Right atrium auricular region (tissue), 2 donors: Measurements from ENCODE around the gene LDHB. TPM values are rescaled to one million over a fixed set of nuclear protein-coding genes. Genes with fewer than 3 reads are reported as not detected.

ENCODE experiments used
- DNase-seq: peaks from one replicate; pipeline ENCODE4 v3.0.0-alpha.2; 2019; ENCODE audit warnings: low spot score
- H3K27ac ChIP-seq, 2 donors: fragments of 200-600 bp; sonication (generic); 1 replicate in 1 of 2; 2 replicates in 1 of 2; pipeline ENCODE4 v1.5.1; 2016 to 2019
- H3K27me3 ChIP-seq, 2 donors: fragments of 200-600 bp; sonication (generic); one replicate each; pipeline versions ENCODE4 v1.5.1 to v1.6.0; 2017 to 2019
- H3K36me3 ChIP-seq: fragments of 200-600 bp; sonication (generic); one replicate; pipeline ENCODE4 v1.5.1; 2016
- H3K4me1 ChIP-seq, 2 donors: fragments of 200-600 bp; sonication (generic); one replicate each; pipeline versions ENCODE4 v1.5.1 to v1.6.0; 2017 to 2019
- H3K4me3 ChIP-seq, 2 donors: fragments of 200-600 bp; sonication (generic); 1 replicate in 1 of 2; 2 replicates in 1 of 2; pipeline ENCODE4 v1.5.1; 2017 to 2019; ENCODE audit warnings: mild to moderate bottlenecking in 1 of 2, moderate library complexity in 1 of 2
- H3K9me3 ChIP-seq, 2 donors: fragments of 200-600 bp; sonication (generic); one replicate each; pipeline ENCODE4 v1.5.1; 2019
- CTCF ChIP-seq, 2 donors: fragments of 200-600 bp; sonication (generic); IDR thresholded peaks; one replicate each; pipeline ENCODE4 v1.5.1; 2019; ENCODE audit warnings: antibody characterized with exemption in 2 of 2
- total RNA-seq, 2 donors: library from RNA; depleted of rRNA; stranded (reverse); fragments of >200 nt; gene quantifications; one replicate each; pipeline ENCODE4 v1.1.0, GENCODE V29; 2016

LDHB gene
- total RNA-seq, 2 donors from 2014 or later: 727 to 1,254 TPM

DNA sequence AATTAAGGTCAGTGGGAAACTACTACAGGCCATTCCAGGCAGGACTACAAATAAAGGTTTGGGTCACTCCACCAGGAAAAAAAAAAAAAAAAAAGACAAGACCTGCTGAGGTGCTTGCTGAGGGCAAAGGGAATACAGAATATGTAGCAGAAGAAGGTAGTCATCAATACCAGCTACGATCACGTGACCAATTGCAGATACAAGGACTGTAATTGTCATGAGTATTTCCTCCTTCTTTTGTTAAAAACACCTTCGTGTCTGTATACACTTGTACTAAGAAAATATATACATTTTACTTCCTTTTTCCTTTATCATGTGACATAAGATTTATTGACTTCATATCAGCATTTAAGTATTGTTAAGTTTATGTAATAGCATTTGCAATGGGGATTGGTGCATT is 72.2 kb downstream of the LDHB start:
- no peaks in the 10 kb centered on the region for H3K4me1 ChIP-seq
- no peak overlapping the region for H3K27ac ChIP-seq
- DNase-seq: no peak
- no peaks in the 10 kb centered on the region for H3K9me3 ChIP-seq
- no peak for TF ChIP-seq CTCF (IDR thresholded peaks at IDR 0.05)
- no peaks in the 10 kb centered on the region for H3K36me3 ChIP-seq
- no peak overlapping the region for H3K4me3 ChIP-seq
- H3K27me3 ChIP-seq: no peaks in the 10 kb centered on the region

Other genes with a start within 250 kb of the LDHB start
- gene PYROXD1, start 220.2 kb downstream of the LDHB start, total RNA-seq: 10 to 100 TPM in 1 of 2 donors, 1 to 10 TPM in 1; 8.8 to 18.2 TPM
- gene RECQL, start 156.2 kb downstream of the LDHB start, total RNA-seq: 10 to 100 TPM; 17.8 to 20.0 TPM
- 10 to 100 TPM; 15.5 to 16.9 TPM for gene GOLT1B, start 156.1 kb downstream of the LDHB start, total RNA-seq
- 1 to 10 TPM; 5.6 to 8.3 TPM for gene SPX, start 131.5 kb downstream of the LDHB start, total RNA-seq
- not detected for gene GYS2, start 53.0 kb downstream of the LDHB start, total RNA-seq
- 10 to 100 TPM; 25.4 to 37.1 TPM for gene KCNJ8, start 116.9 kb upstream of the LDHB start, total RNA-seq